ENCODE results near the gene ATP2B3. TPM values are rescaled to one million over a fixed set of nuclear protein-coding genes. Genes with fewer than 3 reads are reported as not detected.

ATP2B3 gene
- total RNA-seq, 1 donor from 2014 or later, result 0.25 TPM

DNA sequence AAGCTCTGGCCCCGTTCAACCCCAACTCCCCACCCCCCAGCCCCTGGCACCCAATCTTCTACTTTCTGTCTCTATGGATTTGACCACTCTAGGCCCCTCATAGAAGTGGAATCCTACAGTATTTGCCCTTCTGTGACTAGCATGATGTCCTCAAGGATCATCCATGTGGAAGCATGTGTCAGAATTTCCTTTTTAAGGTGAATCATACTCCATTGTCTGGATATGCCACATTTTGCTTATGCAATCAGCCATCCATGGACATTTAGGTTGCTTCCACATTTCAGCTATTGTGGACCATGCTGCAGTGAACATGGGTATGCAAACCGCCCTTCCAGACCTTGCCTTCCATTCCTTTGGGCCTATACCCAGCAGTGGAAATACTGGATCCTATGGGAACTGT lies 66.0 kb downstream of the ATP2B3 start:
- Histone ChIP-seq H3K4me3 (no peak overlapping the region), H3K9me3 (no peaks in the 10 kb centered on the region), H3K27ac (no peak overlapping the region), H3K27me3 (no peaks in the 10 kb centered on the region), H3K36me3 (peaks cover 0 to 18% of the 10 kb centered on the region in 2 donors), H3K4me1 (no peaks in the 10 kb centered on the region)
- intact Hi-C loops (cut with DNase I), result no loop called here
- DNase-seq (ENCODE audit: extremely low spot score in 2 of 2), result no peak
- TF ChIP-seq CTCF (IDR thresholded peaks at IDR 0.05) (no peak), POLR2A (IDR thresholded peaks at IDR 0.05) (no peak)

GRCh38 chrX:153585827-153586226 lies 68.4 kb downstream of the ATP2B3 start:
- Histone ChIP-seq H3K27me3 (no peaks in the 10 kb centered on the region), H3K9me3 (no peaks in the 10 kb centered on the region), H3K36me3 (peaks cover 0 to 25% of the 10 kb centered on the region in 2 donors), H3K4me3 (no peak overlapping the region), H3K4me1 (no peaks in the 10 kb centered on the region), H3K27ac (no peak overlapping the region)
- intact Hi-C loops (cut with DNase I), result no loop called here
- TF ChIP-seq CTCF (IDR thresholded peaks at IDR 0.05), result no peak
- TF ChIP-seq POLR2A (IDR thresholded peaks at IDR 0.05), result no peak
- no peak for TF ChIP-seq POLR2AphosphoS5 (IDR thresholded peaks at IDR 0.05; ENCODE audit: insufficient read depth in 1 of 2, low read depth in 1 of 2)
- no peak for DNase-seq (ENCODE audit: extremely low spot score in 2 of 2)

DNA sequence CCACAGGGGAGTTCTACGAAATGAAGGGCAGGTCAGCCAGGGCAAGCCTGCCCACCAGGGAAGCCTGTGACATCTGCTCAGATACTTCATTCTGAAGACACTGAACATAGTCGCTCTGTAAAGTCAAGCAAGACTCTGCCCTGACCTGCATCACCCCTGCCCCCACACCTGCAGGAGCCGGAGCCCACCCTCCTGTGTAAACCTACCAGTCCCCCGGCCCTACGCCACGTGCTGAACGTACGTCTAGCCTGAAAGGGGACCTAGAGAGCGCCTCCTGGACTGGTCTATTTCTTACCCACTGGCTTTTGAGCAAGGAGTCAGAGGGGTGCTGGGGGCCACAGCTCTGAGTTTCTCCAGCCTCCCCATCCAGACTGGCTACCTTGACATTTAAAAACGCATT lies 69.9 kb downstream of the ATP2B3 start:
- DNase-seq (ENCODE audit: extremely low spot score in 2 of 2), result no peak
- TF ChIP-seq CTCF (IDR thresholded peaks at IDR 0.05) (no peak), POLR2AphosphoS5 (IDR thresholded peaks at IDR 0.05; ENCODE audit: insufficient read depth in 1 of 2, low read depth in 1 of 2) (no peak), POLR2A (IDR thresholded peaks at IDR 0.05) (no peak)
- Histone ChIP-seq H3K36me3 (peaks cover 0 to 25% of the 10 kb centered on the region in 2 donors), H3K4me1 (no peaks in the 10 kb centered on the region), H3K9me3 (no peaks in the 10 kb centered on the region), H3K27ac (no peak overlapping the region), H3K4me3 (no peak overlapping the region), H3K27me3 (no peaks in the 10 kb centered on the region)
- intact Hi-C loops (cut with DNase I), result no loop called here

DNA sequence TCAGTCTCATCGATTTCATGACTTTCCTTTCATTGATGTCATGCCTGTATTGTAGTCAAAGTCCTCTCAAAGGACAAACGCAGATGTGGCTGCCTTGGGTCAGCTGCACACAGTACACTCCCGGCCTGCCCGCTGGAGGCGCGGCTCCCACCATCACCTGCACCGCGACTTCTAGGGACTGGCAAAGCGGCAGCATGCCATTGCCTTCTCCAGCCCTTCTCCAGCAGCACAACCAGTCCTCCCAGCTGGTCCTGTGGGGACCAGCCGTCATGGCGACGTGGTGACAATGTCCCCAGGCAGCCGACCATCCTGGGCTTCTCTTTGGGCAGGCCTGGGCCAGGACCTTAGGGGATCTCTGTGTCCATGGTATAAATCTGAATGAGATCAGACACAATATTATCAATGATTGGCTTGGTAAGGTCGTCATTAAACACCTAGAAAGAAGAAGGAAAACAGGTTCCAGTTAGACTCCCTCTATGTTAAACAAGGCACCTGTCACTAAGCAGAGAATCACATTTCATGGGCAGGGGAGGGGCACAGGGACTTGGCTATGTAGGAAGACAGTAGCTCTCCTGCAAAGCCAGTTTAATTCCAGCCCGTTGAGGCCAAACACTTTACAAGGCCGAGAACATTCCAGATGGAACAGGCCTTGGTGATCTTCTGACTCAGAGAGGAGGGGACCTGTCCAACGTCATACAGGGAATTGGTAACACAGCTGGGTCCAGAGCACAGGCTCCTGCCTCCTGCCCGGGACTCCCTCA lies 70.8 kb downstream of the ATP2B3 start:
- TF ChIP-seq POLR2AphosphoS5 (IDR thresholded peaks at IDR 0.05; ENCODE audit: insufficient read depth in 1 of 2, low read depth in 1 of 2) (no peak), POLR2A (IDR thresholded peaks at IDR 0.05) (no peak), CTCF (IDR thresholded peaks at IDR 0.05) (no peak)
- Histone ChIP-seq H3K9me3 (no peaks in the 10 kb centered on the region), H3K4me3 (no peak overlapping the region), H3K4me1 (no peaks in the 10 kb centered on the region), H3K27me3 (no peaks in the 10 kb centered on the region), H3K36me3 (peaks cover 0 to 25% of the 10 kb centered on the region in 2 donors), H3K27ac (no peak overlapping the region)
- intact Hi-C loops (cut with DNase I), result no loop called here
- DNase-seq (ENCODE audit: extremely low spot score in 2 of 2), result no peak

DNA sequence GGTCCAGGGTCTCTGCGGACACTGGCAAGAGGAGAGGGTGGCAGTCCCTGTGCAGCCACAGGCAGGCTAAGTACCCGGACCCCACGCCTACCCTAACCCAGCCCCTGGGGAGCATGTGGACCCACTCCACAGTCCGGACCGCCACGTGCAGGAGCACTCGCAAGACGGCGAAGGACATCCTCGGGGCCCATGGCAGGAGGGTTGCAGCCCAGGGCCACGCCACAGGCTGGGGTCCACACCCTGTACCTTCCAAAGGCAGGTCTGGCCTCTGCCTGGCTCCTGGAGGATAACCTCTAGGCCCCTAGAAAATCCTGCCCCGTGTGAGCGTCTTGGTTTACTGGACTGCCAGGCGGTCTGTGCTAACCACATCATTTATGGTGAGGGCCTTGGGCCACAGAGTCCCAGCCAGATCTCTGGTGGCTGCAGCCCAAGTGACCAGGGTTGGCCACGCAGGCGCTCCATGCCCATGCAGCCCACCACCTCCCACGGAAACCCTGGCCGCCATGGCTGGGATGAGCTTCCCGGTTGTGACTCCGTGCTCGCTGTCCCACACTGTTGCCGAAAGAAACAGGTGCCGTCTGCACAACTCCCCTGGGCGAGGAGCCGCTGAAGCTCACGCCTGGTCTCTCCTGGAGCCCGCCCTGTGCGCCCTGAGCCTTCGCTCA lies 71.5 kb downstream of the ATP2B3 start:
- H3K27me3 ChIP-seq, result no peaks in the 10 kb centered on the region
- no peak overlapping the region for H3K27ac ChIP-seq
- intact Hi-C loops (cut with DNase I), result no loop called here
- TF ChIP-seq POLR2A (IDR thresholded peaks at IDR 0.05), result no peak
- H3K4me3 ChIP-seq, result no peak overlapping the region
- no peaks in the 10 kb centered on the region for H3K9me3 ChIP-seq
- H3K36me3 ChIP-seq, result peaks cover 0 to 28% of the 10 kb centered on the region in 2 donors
- DNase-seq (ENCODE audit: extremely low spot score in 2 of 2), result no peak
- H3K4me1 ChIP-seq, result no peaks in the 10 kb centered on the region
